Hematopoietic multipotent progenitor cell treated with erythropoietin and hydrocortisone succinate and interleukin-3 and kit ligand, for 6 days (in vitro differentiated cells): ENCODE measurements around the gene PEAK1.

Experiments
- DNase-seq: peaks from one replicate; pipeline ENCODE4 v3.0.0-alpha.2; 2015

Gene PEAK1, protein sequence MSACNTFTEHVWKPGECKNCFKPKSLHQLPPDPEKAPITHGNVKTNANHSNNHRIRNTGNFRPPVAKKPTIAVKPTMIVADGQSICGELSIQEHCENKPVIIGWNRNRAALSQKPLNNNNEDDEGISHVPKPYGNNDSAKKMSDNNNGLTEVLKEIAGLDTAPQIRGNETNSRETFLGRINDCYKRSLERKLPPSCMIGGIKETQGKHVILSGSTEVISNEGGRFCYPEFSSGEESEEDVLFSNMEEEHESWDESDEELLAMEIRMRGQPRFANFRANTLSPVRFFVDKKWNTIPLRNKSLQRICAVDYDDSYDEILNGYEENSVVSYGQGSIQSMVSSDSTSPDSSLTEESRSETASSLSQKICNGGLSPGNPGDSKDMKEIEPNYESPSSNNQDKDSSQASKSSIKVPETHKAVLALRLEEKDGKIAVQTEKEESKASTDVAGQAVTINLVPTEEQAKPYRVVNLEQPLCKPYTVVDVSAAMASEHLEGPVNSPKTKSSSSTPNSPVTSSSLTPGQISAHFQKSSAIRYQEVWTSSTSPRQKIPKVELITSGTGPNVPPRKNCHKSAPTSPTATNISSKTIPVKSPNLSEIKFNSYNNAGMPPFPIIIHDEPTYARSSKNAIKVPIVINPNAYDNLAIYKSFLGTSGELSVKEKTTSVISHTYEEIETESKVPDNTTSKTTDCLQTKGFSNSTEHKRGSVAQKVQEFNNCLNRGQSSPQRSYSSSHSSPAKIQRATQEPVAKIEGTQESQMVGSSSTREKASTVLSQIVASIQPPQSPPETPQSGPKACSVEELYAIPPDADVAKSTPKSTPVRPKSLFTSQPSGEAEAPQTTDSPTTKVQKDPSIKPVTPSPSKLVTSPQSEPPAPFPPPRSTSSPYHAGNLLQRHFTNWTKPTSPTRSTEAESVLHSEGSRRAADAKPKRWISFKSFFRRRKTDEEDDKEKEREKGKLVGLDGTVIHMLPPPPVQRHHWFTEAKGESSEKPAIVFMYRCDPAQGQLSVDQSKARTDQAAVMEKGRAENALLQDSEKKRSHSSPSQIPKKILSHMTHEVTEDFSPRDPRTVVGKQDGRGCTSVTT (N-terminal part only)

DNA sequence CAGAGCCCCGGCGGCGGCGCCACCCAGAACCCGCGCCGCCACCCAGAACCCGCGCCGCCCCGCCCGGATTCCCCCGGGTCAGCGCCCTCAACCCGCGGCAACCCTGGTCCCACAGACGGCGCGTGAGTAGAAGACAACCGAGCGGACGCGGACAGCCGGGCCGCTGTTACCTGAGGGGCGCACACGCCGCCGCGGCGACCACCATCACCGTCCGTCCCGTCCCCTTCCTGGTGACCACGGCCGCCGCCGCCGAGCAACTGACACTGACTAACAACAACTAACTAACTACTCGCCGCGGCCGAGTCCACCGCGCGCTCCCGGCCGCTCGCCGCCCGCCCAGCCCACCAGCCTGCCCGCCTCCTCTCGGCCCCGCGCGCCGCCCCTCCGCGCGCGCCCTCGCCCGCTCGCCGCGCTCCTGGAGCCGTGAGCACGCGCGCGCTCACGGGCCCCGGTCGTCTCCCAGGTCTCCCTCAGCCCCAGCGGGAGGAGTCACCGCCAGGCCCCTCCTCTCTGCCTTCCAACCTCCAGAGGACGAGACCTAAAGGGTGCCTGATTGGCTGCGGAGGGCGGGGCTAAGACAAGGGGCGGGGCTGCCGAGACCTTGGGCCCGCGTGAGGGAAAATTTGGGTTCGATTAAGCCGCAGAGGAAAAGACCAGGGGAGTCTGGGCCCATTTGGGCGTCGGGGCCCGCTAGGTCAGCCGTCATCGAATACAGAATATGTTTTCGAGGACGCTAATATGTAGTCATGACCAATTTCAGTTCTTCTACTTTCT, at the start of gene PEAK1:
TSS of gene PEAK1 (minus strand) at position 269 of the 774 bp plus-strand sequence. CDS start 238,178 bp downstream, outside the sequence.
- peak; percentile 98 for DNase-seq

DNA sequence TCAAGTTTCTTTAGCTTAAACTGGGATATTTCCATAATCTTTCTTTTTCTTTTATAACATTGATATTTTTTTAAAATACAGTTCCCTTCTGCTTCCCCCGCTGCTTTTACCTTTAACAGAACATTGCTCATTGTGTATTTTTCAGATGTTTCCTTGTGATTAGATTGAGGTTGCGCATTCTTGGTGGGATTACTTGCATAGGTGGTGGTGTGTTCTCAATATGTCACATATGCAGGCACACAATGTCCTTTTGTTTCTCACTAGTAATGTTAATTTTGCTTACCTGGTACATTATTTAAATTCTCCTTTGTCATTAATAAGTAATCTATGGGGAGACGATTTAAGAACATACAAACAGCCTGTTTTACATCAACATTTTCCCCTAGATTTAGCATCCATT, 49.0 kb upstream of the PEAK1 start:
- DNase-seq = no peak

DNA sequence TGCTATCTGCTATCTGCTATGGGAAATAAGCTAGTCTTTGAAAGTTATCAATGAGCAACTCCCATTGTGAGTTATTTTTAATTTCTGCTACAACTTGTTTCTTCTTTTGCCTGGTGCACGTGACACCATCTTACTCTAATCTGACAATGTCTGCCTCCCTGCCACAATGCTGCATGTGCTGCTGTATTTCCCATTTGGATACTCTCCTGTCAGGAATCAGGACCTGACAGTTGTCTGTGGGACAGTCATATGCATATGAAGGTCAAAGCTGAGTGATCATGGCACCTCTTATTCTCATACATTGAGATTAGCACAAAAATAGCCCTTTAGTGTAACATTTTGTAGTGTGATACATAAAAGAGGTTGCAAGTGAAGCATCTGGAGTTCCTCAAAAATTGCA, 46.6 kb upstream of the PEAK1 start:
- DNase-seq = no peak

DNA sequence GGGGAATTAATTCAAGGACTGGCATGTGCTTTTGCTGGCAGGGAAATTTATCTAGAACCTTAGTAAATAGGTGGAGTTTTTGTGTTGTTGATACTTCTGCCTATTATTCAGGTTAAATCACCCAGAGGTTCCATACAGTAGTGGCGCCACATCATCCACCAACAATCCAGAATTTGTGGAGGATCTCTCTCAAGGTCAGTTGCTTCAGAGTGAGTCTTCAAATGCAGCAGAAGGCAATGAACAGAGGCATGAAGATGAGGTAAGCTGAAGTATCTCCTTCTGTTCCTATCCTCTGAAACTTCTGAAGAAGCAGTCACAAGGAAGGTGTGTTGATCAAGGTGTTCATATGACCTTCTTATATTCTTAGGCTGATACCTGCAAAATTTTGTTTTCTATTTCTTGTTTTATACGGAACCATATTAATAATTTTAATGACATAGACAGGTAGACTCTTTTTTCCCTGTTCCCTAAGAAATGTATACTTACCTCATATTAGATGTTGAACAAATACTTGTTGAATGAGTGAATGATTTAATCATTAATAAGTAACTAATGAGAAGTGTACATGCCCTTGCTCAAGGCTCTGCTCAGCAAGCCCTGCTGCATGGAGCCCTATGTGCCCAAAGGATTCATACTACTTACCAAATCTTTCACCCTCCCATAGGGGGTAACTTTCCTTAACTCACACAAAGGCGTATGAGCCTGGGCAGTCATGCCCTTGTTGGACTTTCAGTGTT, 44.4 kb upstream of the PEAK1 start:
- no peak for DNase-seq

DNA sequence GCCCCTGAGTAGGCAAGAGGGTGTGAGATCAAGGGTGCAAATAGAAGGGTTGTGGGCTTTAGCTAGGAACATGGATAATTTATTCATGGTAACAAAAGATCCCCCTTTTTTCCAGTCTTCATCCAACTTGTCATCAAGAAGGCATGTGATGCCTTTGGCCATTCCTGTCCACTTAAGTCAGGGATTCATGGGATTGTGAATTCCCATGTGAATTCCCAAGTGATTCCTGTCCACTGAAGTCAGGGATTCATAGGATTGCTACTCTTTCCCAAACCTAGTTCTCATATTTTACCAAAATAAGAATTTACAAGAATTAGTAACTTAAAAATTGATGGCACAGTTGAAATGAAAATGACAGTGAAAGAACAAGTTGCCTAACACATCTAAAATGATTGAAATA, 41.6 kb upstream of the PEAK1 start:
- DNase-seq = no peak

DNA sequence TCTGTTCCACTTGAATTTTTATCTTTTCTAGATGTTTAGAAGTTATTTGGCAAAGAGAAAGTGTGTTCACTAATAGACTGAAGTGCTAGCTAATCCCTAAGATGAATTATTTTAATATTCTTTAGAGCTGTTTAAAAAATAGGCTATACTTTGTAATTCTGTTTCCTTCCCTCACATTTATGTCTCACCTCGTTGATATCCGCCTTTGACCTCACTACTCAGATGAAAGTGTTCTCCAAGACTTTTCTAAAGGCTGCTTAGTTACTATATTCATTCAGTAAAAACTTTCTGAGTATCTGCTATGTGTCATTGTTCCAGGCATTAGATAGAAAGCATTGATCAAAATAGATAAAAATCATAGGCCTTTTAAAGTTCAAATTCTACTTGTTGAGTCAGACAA, 39.1 kb upstream of the PEAK1 start:
- no peak for DNase-seq

DNA sequence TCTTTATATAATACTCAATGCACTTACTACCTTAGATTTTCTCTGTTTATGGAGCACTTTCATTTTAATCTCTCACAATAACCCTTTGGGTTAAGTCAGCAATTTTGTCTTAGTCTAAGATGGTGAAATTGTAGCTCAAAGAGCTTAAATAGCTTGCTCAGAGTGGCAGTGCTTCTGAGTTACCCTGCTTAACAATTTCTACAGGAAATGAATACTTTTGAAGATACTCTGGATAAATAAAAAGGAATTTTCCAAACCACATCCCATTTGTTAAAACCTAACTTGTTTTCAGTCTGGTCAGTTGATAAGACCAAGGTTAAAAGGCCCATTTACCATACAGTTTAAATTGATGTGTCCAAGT, 38.0 kb upstream of the PEAK1 start:
- no peak for DNase-seq

DNA sequence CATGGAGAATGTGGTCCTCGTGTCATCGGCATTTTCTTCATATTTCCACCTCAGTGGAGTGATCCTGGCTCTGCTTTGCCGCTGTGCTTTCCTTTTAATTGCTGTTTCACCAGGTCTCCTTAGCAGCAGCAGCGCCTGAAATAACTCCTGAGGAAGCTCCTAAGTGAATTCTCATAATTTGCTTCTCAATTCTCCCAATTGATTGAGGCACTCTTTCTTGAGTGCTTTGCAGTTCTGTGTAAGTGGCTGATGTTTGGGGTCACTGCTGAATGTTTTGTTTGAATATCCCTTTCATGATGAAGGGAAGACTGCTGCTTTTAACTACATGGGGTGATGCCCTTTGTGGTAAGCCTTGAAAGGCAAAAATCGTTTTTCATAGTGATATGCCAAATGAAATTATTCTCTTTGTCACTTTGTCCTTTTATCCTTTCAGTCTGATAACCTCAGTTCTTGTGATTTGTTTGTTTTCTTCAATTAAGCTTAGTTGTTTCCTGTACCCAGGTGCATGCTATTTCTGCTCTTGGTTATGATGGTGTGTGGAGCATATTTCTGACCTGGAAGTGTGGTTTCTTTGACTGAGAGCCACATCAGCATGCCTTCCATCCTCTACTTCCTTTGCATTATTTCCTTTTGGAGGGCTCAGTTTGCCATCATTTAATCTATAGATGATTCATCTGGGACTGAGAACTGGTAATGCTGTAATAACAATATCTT, 37.4 kb upstream of the PEAK1 start:
- DNase-seq = no peak

DNA sequence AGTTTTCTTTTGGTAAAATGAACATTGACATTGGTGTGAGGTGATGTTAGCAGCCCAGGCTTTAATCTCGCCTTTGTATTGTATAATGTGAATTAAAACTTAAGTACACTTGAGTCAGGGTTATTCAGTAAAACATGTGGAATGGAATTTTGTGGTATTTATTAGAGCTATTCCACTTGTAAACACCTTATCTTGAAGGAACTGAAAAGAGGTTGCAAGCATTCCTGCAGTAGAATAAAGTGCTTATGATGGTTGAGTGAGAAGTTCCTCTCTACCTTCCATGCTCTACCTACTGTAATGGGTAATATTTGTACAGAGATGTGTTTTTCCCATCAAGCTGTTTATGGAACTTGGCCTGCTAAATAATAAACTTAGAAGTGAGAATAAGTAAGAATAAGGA, 36.8 kb upstream of the PEAK1 start:
- DNase-seq = no peak

DNA sequence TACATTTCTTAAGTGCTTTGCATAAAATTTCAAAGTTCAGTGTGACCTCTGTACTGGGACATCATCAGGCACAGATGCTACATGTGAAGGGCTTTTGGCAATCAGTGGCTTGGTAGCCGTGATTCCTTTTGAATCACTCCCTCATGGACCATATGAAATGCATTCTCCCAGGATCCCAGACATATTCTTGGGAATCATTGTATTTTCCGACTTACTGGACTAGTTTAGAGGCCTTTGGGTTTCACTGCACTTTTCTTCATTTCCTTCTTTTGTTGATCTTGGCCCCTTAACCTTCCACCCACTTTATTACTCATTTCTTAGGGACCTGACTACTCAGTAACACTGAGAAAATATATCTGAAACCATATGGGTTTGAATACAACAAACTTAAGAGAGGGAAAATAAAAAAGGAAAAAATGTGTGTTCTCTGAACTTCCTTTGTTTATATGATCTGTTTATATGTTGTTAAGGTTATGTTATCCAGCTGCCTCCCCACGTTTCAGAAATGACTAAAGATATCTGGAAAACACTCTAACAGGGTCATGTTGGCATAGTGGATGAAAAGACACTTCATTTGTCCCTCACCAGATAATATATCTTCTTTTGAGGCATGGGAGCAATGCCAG, 35.9 kb upstream of the PEAK1 start:
- no peak for DNase-seq

DNA sequence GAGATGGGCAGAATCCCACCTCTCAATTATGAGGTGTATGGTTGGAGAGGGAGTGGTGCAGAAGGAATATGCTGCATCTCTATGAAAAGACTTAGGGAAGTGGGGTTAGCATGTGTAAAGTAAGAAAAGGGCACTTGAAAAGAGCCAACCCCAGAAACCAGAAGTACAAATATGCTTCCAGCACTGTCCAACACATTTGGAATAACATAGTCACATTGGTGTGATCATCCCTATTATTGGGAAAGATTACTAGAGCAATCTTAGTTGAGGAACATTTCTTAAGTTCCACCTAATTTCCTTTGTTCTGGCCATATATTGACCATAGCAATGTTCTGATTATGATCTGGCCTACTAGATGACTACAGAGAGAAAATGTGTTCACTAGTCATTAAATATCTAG, 35.0 kb upstream of the PEAK1 start:
- DNase-seq = no peak

DNA sequence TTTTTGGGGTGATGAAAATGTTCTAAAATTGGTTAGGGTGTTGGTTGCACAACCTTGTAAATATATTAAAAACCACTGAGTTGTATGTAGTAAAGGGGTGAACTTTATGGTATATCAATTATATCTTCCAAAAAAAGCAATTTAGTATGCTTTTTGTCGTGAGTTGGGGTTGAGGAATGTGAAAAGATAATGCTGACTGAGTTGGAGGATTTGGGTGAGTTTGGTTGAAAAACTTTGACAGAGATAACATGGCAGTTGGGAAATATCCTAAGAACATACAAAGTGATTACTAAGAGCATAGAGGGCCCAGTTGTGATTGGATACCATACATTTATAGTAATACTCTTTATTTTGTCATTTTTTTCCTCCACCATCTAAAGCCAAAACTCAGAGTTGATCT, 34.4 kb upstream of the PEAK1 start:
- DNase-seq = no peak

DNA sequence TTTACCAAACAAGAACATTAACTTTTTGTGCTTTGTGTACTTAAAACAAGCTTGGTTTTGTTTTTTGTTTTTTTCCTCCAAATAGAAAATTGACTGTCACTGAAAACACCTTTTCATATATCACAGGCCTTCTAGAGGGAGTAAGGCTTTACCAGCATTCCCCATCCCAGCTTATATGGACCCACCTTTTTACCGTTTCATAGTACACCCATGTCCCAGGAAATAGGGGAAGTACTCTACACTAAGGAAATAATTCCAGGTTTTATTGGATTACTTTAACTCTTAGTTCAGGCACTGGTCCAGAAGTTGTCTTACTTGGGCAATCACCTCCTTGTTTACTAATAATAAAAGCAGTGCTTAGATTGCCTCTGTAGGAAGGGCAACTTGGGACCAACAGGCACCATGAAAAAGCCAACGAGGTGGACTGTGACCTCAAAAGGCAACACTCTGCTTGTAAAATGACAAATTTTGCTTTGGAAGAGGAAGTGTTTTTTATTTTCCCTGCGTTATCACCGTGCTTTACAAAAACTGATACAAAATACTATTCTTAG, 27.0 kb upstream of the PEAK1 start:
- DNase-seq = no peak

DNA sequence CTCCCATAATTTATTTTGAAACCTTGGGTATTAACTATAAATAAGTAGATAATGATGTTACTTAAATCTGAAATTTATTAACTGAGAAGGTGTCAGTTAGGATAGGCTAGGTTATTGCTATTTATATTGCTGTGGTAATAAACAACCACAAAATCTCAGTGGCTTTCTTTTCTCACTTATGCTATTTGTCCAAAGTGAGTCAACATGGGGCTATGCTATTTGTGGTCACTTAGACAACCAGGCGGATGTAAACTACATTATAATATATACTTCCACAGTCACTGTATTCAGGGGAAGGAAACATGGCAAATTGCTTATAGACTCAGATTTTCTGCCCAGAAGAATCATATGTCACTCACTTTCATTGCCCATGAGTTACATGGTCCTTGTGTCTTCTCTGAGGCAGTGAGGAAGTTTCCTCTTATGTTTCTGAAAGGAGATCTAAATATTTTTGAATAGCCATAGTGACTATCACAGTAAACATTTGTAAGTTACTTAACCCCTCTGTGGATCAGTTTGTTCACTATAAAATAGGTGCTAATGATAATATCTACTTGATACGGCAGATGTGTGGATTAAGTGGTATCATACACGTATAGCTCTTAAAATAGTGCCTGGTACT, 20.6 kb upstream of the PEAK1 start:
- no peak for DNase-seq

DNA sequence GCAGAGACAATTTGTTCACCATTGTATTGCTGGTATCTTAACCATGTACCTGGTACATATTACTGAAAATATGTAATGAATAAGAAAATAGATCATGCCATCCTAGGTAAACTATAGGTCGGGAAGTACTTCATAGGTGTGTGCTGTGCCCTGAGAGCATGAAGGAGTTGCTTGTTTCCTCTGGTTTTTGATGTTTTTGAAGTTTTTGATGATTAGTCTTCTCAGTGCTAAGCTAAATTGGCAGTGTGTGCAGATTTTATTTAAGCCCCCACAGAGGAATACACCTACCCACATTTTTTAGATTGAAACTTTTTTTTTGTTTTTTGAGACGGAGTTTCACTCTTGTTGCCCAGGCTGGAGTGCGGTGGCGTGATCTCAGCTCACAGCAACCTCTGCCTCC, 17.4 kb upstream of the PEAK1 start:
- DNase-seq = no peak

DNA sequence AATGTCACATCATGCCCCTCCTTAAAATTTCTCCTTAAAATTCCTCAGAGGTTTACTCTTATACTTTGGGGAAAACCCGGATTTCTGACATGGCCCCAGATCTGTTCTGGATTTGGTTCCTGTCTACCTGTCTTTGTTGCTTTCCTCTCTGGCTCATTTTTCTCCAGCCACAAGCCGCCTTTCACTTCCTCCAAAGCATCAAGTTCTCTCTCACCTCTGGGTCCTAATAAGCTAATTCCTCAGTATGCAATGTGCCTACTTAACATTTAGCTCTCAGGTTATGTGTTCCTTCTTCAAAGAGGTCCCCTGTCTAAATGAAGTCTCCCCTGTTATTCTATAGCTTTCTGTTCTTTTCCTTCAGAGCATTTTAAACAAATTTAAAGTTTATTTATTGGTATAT, 16.9 kb upstream of the PEAK1 start:
- DNase-seq = no peak

DNA sequence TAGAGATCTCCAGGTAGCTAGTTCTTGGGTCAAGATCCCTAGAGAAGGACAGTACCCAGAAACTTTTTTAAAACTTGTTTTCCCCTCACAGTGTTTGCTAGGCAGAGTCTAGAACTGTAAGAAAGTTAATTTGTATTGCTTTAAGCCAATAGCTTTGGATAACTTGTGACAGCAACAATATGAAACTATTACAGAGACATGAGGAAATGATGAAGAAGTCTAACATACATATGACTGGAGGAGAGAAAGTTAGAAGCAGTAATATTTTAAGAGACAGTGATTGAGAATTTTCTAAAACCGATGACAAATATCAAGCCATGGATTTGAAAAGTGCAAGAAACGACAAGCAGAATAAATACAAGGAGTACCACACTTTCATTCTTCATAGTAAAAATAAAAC, 10.7 kb upstream of the PEAK1 start:
- DNase-seq = no peak

DNA sequence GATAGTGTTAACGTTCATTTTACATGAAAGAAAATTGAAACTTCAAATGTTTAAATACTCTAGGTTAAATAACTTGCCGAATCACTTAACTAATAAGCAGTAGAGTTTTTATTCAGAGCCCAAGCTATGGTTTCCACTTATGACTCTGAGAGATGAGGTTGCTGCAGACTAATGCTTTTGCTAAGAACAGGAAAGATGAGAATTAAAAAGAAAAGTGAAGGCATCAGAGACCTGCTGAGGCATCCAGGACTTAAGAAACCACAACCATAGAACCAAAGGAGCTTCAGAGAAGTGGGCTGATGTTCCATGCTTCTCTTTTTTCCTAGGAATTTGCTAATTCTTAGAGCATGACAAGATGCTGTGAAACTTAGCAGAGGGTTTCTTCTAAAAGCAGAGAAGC, 10.3 kb upstream of the PEAK1 start:
- no peak for DNase-seq

DNA sequence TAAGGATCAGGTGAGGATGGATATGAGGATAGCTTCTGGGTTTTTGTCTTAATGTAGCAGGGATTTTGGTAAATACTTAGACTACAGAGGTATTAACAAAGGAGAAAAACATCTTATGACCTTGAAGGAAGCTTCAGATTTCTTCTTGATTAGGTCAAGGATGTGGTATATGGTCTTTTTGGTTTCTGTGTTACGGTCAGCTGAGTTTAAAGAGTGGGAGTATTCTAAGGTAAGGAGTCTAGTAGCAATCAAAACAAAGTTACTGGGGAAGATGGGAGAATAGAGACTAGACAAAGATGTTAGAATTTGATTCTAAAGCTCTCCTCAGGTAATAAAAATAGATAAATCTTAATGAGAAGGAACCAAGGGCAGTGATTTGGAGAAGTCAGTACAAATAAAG, 7.0 kb upstream of the PEAK1 start:
- no peak for DNase-seq

DNA sequence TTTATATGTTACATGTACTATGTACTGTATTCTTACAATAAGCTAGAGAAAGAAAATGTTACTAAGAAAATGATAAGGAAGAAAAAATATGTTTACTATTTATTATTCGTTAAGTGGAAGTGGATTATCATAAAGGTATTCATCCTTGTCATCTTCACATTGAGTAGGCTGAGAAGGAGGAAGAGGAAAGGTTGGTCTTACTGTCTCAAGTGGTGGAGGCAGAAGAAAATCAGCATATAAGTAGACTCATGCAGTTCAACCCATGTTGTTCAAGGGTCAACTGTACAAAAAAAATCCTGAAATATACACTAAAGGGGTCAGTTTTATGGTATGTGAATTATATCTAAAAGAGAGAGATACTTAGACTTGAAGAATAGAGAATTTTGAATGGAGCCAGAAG, 6.5 kb upstream of the PEAK1 start:
- no peak for DNase-seq
